ENCODE measurements around the gene TTC9.
"Not testable (repeated sequence)": the region's sequence is repeated elsewhere in the genome, so short reads cannot be mapped to it uniquely, and the experiment has no call there.

TTC9 gene

GRCh38 chr14:70701610-70702009 lies 59.9 kb downstream of the TTC9 start:
- TF ChIP-seq CTCF (IDR thresholded peaks at IDR 0.05; ENCODE audit: unreplicated experiment in 3 of 3): no peak
- Mint-ChIP-seq H3K9me3 (no peaks in the 10 kb centered on the region), H3K27ac (no peak overlapping the region), H3K36me3 (ENCODE audit: low read depth) (no peaks in the 10 kb centered on the region), H3K4me3 (no peak overlapping the region), H3K27me3 (ENCODE audit: low read depth) (peaks cover 15% of the 10 kb centered on the region), H3K4me1 (no peaks in the 10 kb centered on the region)

GRCh38 chr14:70702161-70702560 lies 60.4 kb downstream of the TTC9 start:
- Mint-ChIP-seq H3K27ac (no peak overlapping the region), H3K36me3 (ENCODE audit: low read depth) (no peaks in the 10 kb centered on the region), H3K27me3 (ENCODE audit: low read depth) (peaks cover 15% of the 10 kb centered on the region), H3K9me3 (no peaks in the 10 kb centered on the region), H3K4me3 (no peak overlapping the region), H3K4me1 (no peaks in the 10 kb centered on the region)
- TF ChIP-seq CTCF (IDR thresholded peaks at IDR 0.05; ENCODE audit: unreplicated experiment in 3 of 3): no peak

- H3K27me3 Mint-ChIP-seq (ENCODE audit: low read depth): peaks cover 15% of the 10 kb centered on the region
- H3K36me3 Mint-ChIP-seq (ENCODE audit: low read depth); H3K27ac Mint-ChIP-seq; H3K4me1 Mint-ChIP-seq; H3K4me3 Mint-ChIP-seq; H3K9me3 Mint-ChIP-seq: not testable (repeated sequence)
These were observed 62.0 kb downstream of the TTC9 start for GRCh38 chr14:70703621-70704168.

- Mint-ChIP-seq H3K4me3 (no peak overlapping the region), H3K36me3 (ENCODE audit: low read depth) (no peaks in the 10 kb centered on the region), H3K9me3 (no peaks in the 10 kb centered on the region), H3K27me3 (ENCODE audit: low read depth) (peaks cover 5% of the 10 kb centered on the region), H3K27ac (no peak overlapping the region), H3K4me1 (no peaks in the 10 kb centered on the region)
- TF ChIP-seq CTCF (IDR thresholded peaks at IDR 0.05; ENCODE audit: unreplicated experiment in 3 of 3): no peak
These were observed 63.2 kb downstream of the TTC9 start for GRCh38 chr14:70704960-70705359.

GRCh38 chr14:70706177-70706576 lies 64.5 kb downstream of the TTC9 start:
- no peak overlapping the region for H3K4me3 Mint-ChIP-seq
- TF ChIP-seq CTCF (IDR thresholded peaks at IDR 0.05; ENCODE audit: unreplicated experiment in 3 of 3): no peak
- no peaks in the 10 kb centered on the region for H3K9me3 Mint-ChIP-seq
- peaks cover 8% of the 10 kb centered on the region for H3K27me3 Mint-ChIP-seq (ENCODE audit: low read depth)
- no peak overlapping the region for H3K27ac Mint-ChIP-seq
- H3K36me3 Mint-ChIP-seq (ENCODE audit: low read depth): no peaks in the 10 kb centered on the region
- H3K4me1 Mint-ChIP-seq: no peaks in the 10 kb centered on the region

GRCh38 chr14:70707138-70708038 lies 65.7 kb downstream of the TTC9 start:
- Mint-ChIP-seq H3K36me3 (ENCODE audit: low read depth) (no peaks in the 10 kb centered on the region), H3K4me1 (no peaks in the 10 kb centered on the region), H3K4me3 (no peak overlapping the region), H3K27ac (no peak overlapping the region), H3K27me3 (ENCODE audit: low read depth) (peaks cover 8% of the 10 kb centered on the region), H3K9me3 (no peaks in the 10 kb centered on the region)
- no peak for TF ChIP-seq CTCF (IDR thresholded peaks at IDR 0.05; ENCODE audit: unreplicated experiment in 3 of 3)
